Mononuclear cell (primary cell): Measurements from ENCODE around the gene MAG. TPM values are rescaled to one million over a fixed set of nuclear protein-coding genes. Genes with fewer than 3 reads are reported as not detected.
"Not testable (repeated sequence)": the region's sequence is repeated elsewhere in the genome, so short reads cannot be mapped to it uniquely, and the experiment has no call there.

Experiments used
- H3K27me3 ChIP-seq: 2 replicates; pipeline ENCODE4 v1.6.0; 2011; ENCODE audit warnings: low read length, control low read depth; ENCODE audit not compliant: insufficient read depth
- H3K4me1 ChIP-seq: 2 replicates; pipeline ENCODE4 v1.5.1; 2011; ENCODE audit warnings: mild to moderate bottlenecking, low read length, control low read depth; ENCODE audit not compliant: insufficient read depth
- H3K4me3 ChIP-seq: 2 replicates; pipeline ENCODE4 v1.5.1; 2011; ENCODE audit warnings: mild to moderate bottlenecking, low read length, moderate library complexity
- H3K9me3 ChIP-seq: 2 replicates; pipeline ENCODE4 v1.5.1; 2011; ENCODE audit warnings: low read depth, mild to moderate bottlenecking, control low read depth, low read length
- total RNA-seq: library from RNA; depleted of rRNA; stranded (reverse); fragments of >200 nt; gene quantifications from one replicate; pipeline ENCODE4 v1.2.3, GENCODE V29; 2012

MAG gene
- total RNA-seq, 1 donor, result not detected

DNA sequence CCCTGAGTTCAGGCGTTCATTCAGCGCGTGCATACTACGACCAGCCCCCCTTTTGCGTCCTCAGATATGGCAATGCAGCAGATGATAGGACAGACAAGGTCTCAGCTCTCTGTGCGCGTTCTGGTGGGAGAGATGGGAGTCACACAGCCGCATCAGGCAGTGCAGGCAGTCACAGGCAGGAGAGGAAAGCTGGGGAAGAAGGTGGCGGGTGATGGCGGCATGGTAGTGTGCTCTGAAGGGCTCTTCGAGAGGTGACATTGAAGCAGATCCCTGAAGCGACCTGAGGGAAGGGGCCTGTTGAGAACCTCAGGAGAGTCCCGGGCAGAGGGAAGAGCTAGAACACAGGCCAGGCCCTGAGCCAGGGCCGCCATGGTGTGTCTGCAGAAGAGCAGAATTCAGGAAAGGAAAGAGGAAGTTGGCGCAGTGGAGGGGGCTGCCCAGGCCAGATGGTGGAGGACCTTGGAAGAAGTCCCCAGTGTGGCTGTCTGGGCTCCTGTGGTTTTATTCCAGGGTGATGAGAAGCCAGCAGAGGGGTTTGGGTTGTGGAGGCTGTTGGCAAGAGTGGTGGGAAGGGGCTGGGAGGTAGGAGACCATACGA, 19.7 kb upstream of the MAG start:
- H3K4me3 ChIP-seq, result no peak overlapping the region
- no peaks in the 10 kb centered on the region for H3K9me3 ChIP-seq
- H3K4me1 ChIP-seq, result peaks cover 37% of the 10 kb centered on the region
- H3K27me3 ChIP-seq, result no peaks in the 10 kb centered on the region

DNA sequence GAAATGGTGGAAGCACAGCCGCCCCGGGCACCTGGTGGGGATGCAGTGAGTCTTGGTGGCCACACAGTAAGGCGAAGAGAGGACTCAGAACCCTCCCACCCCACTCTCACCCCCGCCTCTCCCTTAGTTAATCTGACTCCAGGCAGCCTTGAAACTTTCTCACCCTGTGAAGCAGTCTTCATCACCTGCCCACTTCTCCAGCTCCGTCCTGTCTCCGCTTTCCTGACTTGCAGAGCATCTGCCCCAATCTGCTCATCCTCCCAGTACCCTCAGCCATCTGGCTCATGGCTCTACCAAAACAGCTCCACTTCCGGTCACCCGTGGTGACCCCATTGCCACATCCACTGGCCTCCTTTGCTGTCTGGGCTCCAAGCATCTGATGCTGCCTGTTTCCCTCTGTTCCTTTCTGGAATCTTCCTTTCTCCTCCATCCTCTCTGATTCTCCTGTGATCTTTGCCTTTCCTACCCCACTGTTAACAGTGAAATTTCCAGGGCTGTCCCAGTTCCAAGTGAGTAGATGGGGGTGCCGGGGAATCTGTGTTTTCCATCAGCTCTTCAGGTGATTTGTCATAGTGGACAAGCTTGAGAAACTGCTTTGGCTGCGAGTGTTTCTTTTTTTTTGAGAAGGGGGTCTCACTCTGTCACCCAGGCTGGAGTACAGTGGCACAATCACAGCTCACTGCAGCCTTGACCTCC, 18.9 kb upstream of the MAG start:
- no peak overlapping the region for H3K4me3 ChIP-seq

DNA sequence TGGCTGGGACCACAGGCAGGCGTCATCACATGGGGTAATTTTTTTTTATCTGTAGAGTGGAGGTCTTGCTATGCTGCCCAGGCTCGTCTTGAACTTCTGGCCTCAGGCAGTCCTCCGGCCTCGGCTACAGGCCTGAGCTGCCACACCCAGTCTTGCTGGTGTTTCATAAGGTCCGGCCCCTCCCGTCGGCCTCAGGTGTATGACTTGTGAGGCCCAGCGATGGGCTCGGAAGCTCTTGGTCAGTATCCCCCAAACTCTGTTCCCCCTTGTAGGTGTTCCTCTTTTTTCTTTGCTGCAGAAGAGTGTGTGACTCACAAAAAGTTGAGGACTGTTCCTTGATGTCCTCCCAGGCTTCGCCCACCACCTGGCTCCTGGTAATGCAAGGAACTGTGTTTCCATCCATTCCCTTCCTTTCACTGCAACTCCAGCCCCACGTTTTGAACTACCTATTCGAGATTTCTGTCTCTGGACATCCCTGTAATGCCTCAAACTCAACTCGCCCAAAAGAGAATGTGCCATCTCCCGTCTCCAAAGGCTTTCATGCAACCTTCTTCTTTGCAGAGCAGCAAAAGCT, 18.2 kb upstream of the MAG start:
- peaks cover 33% of the 10 kb centered on the region for H3K4me1 ChIP-seq

More for the DNA sequence above, 18.9 kb upstream of the MAG start:
- Histone ChIP-seq H3K4me1 (peaks cover 33% of the 10 kb centered on the region), H3K9me3 (no peaks in the 10 kb centered on the region), H3K27me3 (no peaks in the 10 kb centered on the region)

DNA sequence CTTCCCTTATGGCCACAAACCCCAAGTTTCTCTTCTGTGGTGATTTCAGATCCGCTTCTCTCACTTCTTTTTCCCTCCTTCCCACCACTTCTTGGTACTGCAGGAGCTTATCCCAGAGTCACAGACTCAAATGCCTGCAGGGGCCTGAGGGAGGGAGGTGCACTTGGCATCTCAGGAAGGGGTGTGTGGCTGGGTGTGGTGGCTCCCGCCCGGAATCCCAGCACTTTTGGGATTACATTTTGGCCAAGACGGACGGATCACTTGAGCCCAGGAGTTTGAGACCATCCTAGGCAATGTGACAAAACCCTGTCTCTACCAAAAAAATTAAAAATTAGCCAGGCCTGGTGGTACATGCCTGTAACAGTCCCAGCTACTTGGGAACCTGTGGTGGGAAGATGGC, 17.6 kb upstream of the MAG start:
- Histone ChIP-seq H3K4me1 (peaks cover 33% of the 10 kb centered on the region), H3K27me3 (no peaks in the 10 kb centered on the region), H3K9me3 (no peaks in the 10 kb centered on the region), H3K4me3 (no peak overlapping the region)

More for the DNA sequence above, 18.2 kb upstream of the MAG start:
- Histone ChIP-seq H3K9me3 (no peaks in the 10 kb centered on the region), H3K27me3 (no peaks in the 10 kb centered on the region), H3K4me3 (no peak overlapping the region)

DNA sequence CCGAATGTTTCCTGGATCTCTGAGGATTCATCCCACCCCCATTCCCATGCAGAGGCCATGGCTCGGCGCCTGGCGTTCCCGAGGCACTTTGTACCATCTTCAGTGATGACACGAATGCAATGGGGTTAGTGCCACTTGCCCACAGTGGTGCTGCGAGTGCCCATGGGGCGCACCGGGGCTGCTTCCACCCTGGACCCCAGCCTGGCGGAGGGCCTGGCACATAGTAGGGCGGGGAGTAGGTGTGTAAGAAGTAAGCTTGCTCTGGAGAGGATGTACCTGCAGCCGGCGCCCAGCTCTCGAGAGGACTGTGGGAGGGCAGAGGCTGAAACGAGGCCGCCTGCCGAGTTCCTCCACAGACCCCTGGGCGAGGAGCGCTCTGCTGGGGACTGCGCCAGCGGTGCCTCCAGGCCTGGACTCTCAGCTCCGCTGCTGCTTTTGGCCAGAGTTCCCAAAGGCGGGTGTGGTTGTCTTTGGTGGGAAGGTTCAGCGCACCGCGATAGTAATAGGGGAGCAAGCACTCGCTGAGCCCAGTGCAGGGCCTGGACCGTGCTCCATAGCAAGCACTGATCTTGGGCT, 15.2 kb upstream of the MAG start:
- no peaks in the 10 kb centered on the region for H3K9me3 ChIP-seq
- H3K4me1 ChIP-seq, result peaks cover 30% of the 10 kb centered on the region
- H3K4me3 ChIP-seq, result no peak overlapping the region
- no peaks in the 10 kb centered on the region for H3K27me3 ChIP-seq

DNA sequence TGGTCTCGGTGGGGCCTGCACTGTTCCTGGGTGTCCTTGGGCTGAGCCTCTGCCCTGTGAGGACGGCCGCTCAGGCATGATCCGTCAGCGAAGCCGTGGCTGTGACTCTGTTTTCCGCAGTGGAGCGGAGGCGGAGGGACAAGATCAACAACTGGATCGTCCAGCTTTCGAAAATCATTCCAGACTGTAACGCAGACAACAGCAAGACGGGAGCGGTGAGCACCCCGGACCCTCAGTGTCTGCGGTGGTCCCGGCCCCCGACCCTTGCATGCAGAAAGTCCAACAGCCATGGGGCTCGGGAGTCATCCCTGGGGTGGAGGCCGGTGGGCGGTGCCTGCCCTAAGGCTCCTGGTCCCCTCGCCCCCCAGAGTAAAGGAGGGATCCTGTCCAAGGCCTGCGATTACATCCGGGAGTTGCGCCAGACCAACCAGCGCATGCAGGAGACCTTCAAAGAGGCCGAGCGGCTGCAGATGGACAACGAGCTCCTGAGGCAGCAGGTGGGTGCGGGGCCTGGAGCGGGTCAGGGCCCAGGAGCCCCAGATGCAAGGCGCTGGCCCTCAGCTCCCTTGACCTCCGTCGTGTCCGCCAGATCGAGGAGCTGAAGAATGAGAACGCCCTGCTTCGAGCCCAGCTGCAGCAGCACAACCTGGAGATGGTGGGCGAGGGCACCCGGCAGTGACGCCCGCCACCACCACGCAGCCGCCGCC, 13.2 kb upstream of the MAG start:
- Histone ChIP-seq H3K9me3 (no peaks in the 10 kb centered on the region), H3K27me3 (no peaks in the 10 kb centered on the region), H3K4me3 (no peak overlapping the region), H3K4me1 (peaks cover 28% of the 10 kb centered on the region)

DNA sequence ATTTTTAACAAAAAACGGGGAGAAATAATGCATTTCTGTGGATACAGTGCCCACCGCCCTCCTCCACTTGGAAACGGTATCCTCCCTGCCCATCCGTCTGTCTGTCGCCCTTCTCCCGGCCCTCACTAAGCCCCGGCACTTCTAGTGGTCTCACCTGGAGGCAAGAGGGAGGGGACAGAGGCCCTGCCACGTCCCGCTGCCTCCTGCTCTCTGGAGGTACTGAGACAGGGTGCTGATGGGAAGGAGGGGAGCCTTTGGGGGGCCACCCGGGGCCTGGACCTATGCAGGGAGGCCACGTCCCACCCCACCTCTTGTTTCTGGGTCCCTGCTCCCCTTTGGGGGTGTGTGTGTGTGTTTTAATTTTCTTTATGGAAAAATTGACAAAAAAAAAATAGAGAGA, 12.6 kb upstream of the MAG start:
- H3K9me3 ChIP-seq, result no peaks in the 10 kb centered on the region
- no peak overlapping the region for H3K4me3 ChIP-seq
- H3K27me3 ChIP-seq, result no peaks in the 10 kb centered on the region
- H3K4me1 ChIP-seq, result peaks cover 30% of the 10 kb centered on the region

DNA sequence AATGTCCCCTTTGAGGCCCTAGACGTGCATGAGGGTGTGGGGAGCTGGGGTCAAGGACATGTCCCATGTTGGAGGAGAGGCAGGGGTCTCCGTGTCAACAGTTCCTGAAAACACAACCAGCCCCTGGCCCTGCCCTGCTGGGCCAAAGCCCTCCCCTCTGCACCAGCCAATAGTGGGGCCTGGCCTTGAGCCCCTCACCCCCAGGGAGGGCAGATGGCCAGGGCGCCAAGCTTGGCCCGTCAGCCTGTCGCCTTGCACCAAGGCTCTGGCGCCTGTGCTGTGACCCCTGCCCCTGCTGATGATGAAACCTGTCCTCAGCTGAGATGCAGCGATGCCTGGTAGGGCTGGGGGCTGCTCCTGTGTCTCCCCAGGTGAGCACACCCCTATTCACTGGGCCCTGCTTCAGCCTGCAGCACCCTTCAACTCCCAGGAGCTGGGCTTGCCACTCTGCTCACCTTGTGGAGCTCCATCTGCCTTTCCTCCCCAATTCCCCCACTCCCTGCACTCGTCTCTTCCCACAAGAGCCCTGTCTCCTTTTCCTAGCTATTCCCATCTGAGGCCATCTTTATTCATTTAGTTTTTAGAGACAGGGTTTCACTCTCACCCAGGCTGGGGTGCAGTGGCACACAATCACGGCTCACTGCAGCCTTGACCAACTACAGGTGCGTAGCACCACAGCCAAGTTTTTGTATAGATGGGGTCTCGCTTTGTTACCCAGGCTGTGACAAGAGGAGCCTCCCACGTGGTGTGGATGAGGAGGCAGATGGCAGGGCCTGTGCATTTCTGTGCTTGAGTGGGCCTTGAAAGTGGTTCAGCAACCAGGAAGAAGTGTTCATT, 11.8 kb upstream of the MAG start:
- Histone ChIP-seq H3K27me3 (no peaks in the 10 kb centered on the region), H3K9me3 (no peaks in the 10 kb centered on the region), H3K4me1 (peaks cover 38% of the 10 kb centered on the region), H3K4me3 (no peak overlapping the region)

DNA sequence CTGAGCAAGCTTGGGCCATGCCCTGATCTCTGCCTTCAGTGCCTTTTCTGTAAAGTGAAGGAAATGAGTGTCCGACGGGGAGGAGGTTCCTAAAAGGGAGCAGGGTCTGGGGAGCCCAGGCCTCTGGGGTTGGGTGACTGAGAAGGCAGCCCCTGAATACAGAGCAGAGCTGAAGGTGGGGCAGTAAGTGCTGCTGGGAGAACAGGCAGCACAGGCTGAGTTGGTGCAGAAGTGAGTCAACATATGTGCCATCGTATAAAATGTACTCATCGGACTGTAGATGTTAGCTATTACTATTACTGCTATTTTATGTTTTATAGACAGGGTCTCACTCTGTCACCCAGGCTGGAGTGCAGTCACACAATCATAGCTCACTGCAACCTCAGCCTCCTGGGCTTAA, 10.7 kb upstream of the MAG start:
- peaks cover 39% of the 10 kb centered on the region for H3K4me1 ChIP-seq
- no peak overlapping the region for H3K4me3 ChIP-seq
- no peaks in the 10 kb centered on the region for H3K27me3 ChIP-seq
- no peaks in the 10 kb centered on the region for H3K9me3 ChIP-seq

DNA sequence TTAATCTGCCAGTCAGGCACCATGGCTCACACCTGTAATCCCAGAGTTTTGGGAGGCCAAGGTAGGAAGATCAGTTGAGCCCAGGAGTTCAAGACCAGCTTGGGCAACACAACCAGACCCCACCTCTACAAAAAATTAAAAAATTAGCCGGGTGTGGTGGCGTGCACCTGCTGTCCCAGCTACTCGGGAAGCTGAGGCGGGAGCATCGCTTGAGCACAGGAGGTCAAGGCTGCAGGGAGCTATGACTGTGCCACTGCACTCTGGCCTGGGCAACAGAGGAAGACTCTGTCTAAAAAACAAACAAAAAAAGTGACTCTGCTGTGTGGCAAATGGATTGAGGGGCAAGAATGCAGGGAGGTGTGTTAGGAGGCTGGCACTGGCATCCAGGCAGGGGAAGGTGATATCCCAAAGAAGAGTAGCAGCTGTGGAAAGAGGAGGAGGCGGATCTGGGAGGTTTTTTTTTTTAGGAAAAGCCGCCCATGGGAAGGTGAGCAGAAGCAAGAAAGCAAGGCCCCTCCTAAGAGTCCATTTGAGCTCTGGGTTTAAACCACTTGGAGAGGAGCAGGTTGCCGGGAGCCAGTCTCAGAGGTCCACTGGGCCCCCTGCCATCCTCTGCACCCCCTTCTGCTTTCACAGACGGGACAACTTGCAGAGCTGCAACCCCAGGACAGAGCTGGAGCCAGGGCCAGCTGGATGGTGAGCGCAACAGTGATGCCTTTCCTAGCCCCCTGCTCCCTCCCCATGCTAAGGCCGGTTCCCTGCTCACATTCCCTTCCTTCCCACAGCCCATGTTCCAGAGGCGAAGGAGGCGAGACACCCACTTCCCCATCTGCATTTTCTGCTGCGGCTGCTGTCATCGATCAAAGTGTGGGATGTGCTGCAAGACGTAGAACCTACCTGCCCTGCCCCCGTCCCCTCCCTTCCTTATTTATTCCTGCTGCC, 7.5 kb upstream of the MAG start:
- Histone ChIP-seq H3K4me1 (peaks cover 39% of the 10 kb centered on the region), H3K4me3 (no peak overlapping the region), H3K27me3 (no peaks in the 10 kb centered on the region), H3K9me3 (no peaks in the 10 kb centered on the region)

DNA sequence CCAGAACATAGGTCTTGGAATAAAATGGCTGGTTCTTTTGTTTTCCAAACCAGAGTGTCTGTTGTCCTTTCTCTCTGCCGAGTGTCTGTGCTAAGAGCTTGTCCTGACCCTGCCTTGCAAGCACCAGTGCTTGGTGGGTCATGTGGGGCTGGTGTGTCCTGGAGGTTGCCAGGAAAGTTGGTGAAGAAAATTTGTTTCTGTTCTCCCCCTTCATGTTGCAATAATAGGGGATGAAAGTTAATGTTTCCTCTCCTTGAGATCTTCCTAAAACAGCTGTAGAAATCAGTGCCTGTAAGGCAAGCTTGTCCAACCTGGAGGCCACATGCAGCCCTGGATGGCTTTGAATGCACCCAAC, 6.9 kb upstream of the MAG start:
- H3K4me1 ChIP-seq, result peaks cover 39% of the 10 kb centered on the region
- H3K4me3 ChIP-seq, result no peak overlapping the region
- no peaks in the 10 kb centered on the region for H3K9me3 ChIP-seq
- H3K27me3 ChIP-seq, result no peaks in the 10 kb centered on the region

DNA sequence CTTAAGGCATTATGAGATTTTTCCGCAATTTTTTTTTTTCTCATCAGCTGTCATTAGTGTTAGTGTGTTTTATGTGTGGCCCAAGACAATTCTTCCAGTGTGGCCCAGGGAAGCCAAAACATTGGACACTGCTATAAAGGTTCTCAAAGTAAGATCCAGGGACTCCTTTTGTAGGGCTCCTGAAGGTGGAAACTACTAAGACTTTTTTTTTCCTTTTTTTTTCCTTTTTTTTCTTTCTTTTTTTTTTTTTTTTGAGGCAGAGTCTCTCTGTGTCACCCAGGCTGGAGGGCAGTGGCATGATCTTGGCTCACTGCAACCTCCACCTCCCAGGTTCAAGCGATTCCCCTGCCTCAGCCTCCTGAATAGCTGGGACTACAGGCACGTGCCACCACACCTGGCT, 6.5 kb upstream of the MAG start:
- not testable (repeated sequence) for H3K4me3 ChIP-seq, H3K27me3 ChIP-seq, H3K9me3 ChIP-seq
- H3K4me1 ChIP-seq, result peaks cover 39% of the 10 kb centered on the region

DNA sequence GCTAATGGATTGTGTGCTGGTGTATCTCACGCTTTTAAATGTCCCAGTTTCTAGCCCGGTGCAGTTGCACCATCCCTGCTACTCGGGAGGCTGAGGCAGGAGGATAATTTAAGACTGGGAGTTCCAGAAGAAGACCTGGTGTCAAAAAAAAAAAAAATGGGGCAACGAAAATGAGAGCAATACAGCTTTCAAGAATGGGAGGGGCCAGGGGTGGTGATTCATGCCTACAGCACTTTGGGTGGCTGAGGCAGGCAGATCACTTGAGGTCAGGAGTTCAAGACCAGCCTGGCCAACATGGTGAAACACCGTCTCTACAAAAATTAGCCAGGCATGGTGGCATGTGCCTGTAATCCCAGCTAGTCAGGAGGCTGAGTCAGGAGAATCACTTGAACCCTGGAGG, 5.9 kb upstream of the MAG start:
- H3K4me1 ChIP-seq, result peaks cover 35% of the 10 kb centered on the region
- H3K4me3 ChIP-seq, H3K9me3 ChIP-seq, H3K27me3 ChIP-seq: not testable (repeated sequence)

DNA sequence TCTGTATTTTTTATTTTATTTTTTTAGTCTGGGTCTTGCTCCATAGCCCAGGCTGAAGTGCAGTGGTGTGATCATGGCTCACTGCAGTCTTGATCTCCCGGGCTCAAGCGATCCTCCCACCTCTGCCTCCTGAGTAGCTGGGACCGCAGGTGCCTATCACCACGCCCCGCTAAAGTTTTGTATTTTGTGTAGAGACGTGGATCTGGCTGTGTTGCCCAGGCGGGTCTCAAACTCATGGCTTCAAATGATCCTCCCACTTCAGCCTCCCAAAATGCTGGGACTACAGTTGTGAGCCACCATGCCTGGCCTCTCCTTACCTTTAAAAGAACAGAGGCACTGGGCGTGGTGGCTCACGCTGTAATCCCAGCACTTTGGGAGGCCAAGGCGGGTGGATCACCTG, 4.2 kb upstream of the MAG start:
- H3K4me1 ChIP-seq, result peaks cover 19% of the 10 kb centered on the region
- no peak overlapping the region for H3K4me3 ChIP-seq
- no peaks in the 10 kb centered on the region for H3K9me3 ChIP-seq
- H3K27me3 ChIP-seq, result no peaks in the 10 kb centered on the region
